Trophoblast cell (in vitro differentiated cells and primary cell): ENCODE results near the gene MYO10.

Experiments
- DNase-seq, 2 donors: peaks; one replicate each; pipeline ENCODE4 v3.0.0-alpha.2; 2016
- H2AFZ ChIP-seq: 2 replicates; pipeline ENCODE4 v1.6.1; 2013; ENCODE audit warnings: low read length, moderate library complexity, mild to moderate bottlenecking; ENCODE audit not compliant: insufficient read depth, poor library complexity
- H2AK5ac ChIP-seq: 2 replicates; pipeline ENCODE4 v1.6.1; 2013; ENCODE audit warnings: mild to moderate bottlenecking, low read length
- H2BK120ac ChIP-seq: 2 replicates; pipeline ENCODE4 v1.6.1; 2013; ENCODE audit warnings: low read length, mild to moderate bottlenecking, moderate library complexity; ENCODE audit not compliant: insufficient read depth, poor library complexity
- H2BK12ac ChIP-seq: 2 replicates; pipeline ENCODE4 v1.6.1; 2013; ENCODE audit warnings: mild to moderate bottlenecking, low read length, moderate library complexity
- H2BK5ac ChIP-seq: 2 replicates; pipeline ENCODE4 v1.6.1; 2013; ENCODE audit warnings: low read length, low read depth, moderate library complexity, mild to moderate bottlenecking; ENCODE audit not compliant: poor library complexity
- H3K14ac ChIP-seq: 2 replicates; pipeline ENCODE4 v1.6.1; 2013; ENCODE audit warnings: mild to moderate bottlenecking, low read length
- H3K18ac ChIP-seq: 2 replicates; pipeline ENCODE4 v1.6.1; 2013; ENCODE audit warnings: mild to moderate bottlenecking, low read length
- H3K23ac ChIP-seq: 2 replicates; pipeline ENCODE4 v1.6.1; 2013; ENCODE audit warnings: low read length
- H3K27ac ChIP-seq: 2 replicates; pipeline ENCODE4 v1.5.1; 2013; ENCODE audit warnings: low read depth, mild to moderate bottlenecking, inconsistent platforms, low read length, moderate library complexity
- H3K27me3 ChIP-seq: 2 replicates; pipeline ENCODE4 v1.6.1; 2013; ENCODE audit warnings: inconsistent platforms, mild to moderate bottlenecking, low read length, moderate library complexity; ENCODE audit not compliant: insufficient read depth
- H3K36me3 ChIP-seq, 2 experiments: 1 replicate in 1 of 2; 2 replicates in 1 of 2; pipeline ENCODE4 v1.6.1; 2013; ENCODE audit warnings: low read length in 2 of 2, mild to moderate bottlenecking in 2 of 2, moderate library complexity in 1 of 2; ENCODE audit not compliant: insufficient read depth in 2 of 2, control insufficient read depth in 1 of 2
- H3K4ac ChIP-seq: 2 replicates; pipeline ENCODE4 v1.6.1; 2013; ENCODE audit warnings: low read depth, mild to moderate bottlenecking, low read length, moderate library complexity
- H3K4me1 ChIP-seq, 2 experiments: 1 replicate in 1 of 2; 2 replicates in 1 of 2; pipeline ENCODE4 v1.6.1; 2013; ENCODE audit warnings: low read length in 2 of 2, mild to moderate bottlenecking in 2 of 2, moderate library complexity in 1 of 2; ENCODE audit not compliant: insufficient read depth in 2 of 2, control insufficient read depth in 1 of 2
- H3K4me2 ChIP-seq: 2 replicates; pipeline ENCODE4 v1.6.1; 2013; ENCODE audit warnings: inconsistent platforms, mild to moderate bottlenecking, low read length, moderate library complexity
- H3K4me3 ChIP-seq: 2 replicates; pipeline ENCODE4 v1.5.1; 2013; ENCODE audit warnings: mild to moderate bottlenecking, low read depth, low read length, inconsistent platforms
- H3K79me1 ChIP-seq: one replicate; pipeline ENCODE4 v1.6.1; 2013; ENCODE audit warnings: low read length
- H3K79me2 ChIP-seq: 2 replicates; pipeline ENCODE4 v1.6.1; 2013; ENCODE audit warnings: low read length, mild to moderate bottlenecking; ENCODE audit not compliant: control insufficient read depth, insufficient read depth, poor library complexity
- H3K9ac ChIP-seq: 2 replicates; pipeline ENCODE4 v1.6.1; 2013; ENCODE audit warnings: mild to moderate bottlenecking, low read length
- H3K9me3 ChIP-seq: 2 replicates; pipeline ENCODE4 v1.6.1; 2013; ENCODE audit warnings: low read depth, mild to moderate bottlenecking, control low read depth, inconsistent platforms, low read length; ENCODE audit not compliant: insufficient read depth
- H4K12ac ChIP-seq: 2 replicates; pipeline ENCODE4 v1.6.1; 2013; ENCODE audit warnings: low read depth, mild to moderate bottlenecking, low read length, moderate library complexity
- H4K8ac ChIP-seq: 2 replicates; pipeline ENCODE4 v1.6.1; 2013; ENCODE audit warnings: low read depth, mild to moderate bottlenecking, low read length, moderate library complexity
- H4K91ac ChIP-seq: one replicate; pipeline ENCODE4 v1.6.1; 2013; ENCODE audit warnings: low read depth, mild to moderate bottlenecking, low read length, moderate library complexity
- WGBS: extraction: QIAGEN DNeasy Blood & Tissue Kit; methylation state at CpG from one replicate; pipeline ENCODE4 v1.1.7; 2013; ENCODE audit warnings: missing lambda C conversion rate; ENCODE audit not compliant: insufficient read length, insufficient coverage; ENCODE audit errors: extremely low coverage; 5-methylcytosine and 5-hydroxymethylcytosine counted together

Gene MYO10

DNA sequence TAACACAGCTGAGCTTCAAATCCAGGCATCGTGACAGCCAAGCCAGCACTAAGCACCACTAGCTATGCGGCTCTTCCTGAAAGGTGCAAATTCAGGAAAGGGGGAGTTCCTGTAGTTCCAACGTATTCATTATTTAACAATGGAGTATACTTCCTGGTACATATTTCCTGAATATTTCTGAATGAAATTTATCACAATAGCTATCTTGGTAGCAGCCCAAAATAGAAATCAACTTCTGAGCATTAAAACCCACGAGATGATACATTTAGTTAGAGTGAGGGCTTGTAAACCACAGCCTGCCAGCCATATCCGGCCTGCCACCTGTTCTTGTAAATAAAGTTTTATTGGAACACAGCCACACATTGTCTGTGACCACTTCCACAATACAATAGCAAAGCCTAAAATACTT is 209.5 kb downstream of the MYO10 start:
- Histone ChIP-seq H3K9me3 (peaks cover 1% of the 10 kb centered on the region), H2BK12ac (no peak overlapping the region), H3K79me2 (peaks cover 3% of the 10 kb centered on the region), H4K91ac (no peak overlapping the region), H2BK5ac (no peak overlapping the region), H3K23ac (no peak overlapping the region), H2AK5ac (no peak overlapping the region), H3K14ac (no peak overlapping the region), H2AFZ (no peak overlapping the region), H3K18ac (no peak overlapping the region), H4K8ac (no peak overlapping the region), H3K27me3 (no peaks in the 10 kb centered on the region), H3K79me1 (peaks cover 2% of the 10 kb centered on the region), H4K12ac (no peak overlapping the region), H3K27ac (no peak overlapping the region), H3K9ac (no peak overlapping the region), H3K4me3 (no peak overlapping the region), H3K4me2 (no peak overlapping the region), H2BK120ac (no peak overlapping the region), H3K4me1 (peaks cover 3 to 6% of the 10 kb centered on the region in 2 experiments), H3K4ac (no peak overlapping the region), H3K36me3 (peaks cover 6 to 9% of the 10 kb centered on the region in 2 experiments)
- no peak for DNase-seq
- WGBS, result no CpG with 5 or more reads among the region's 5 CpGs

- Histone ChIP-seq H3K36me3 (peaks cover 2 to 4% of the 10 kb centered on the region in 2 experiments), H3K79me2 (peaks cover 3% of the 10 kb centered on the region), H2AK5ac (no peak overlapping the region), H3K4ac (no peak overlapping the region), H4K8ac (no peak overlapping the region), H2BK12ac (no peak overlapping the region), H4K12ac (no peak overlapping the region), H3K14ac (no peak overlapping the region), H3K23ac (no peak overlapping the region), H4K91ac (no peak overlapping the region), H3K27ac (no peak overlapping the region), H3K9ac (no peak overlapping the region), H3K4me3 (no peak overlapping the region), H2BK5ac (no peak overlapping the region), H3K4me1 (peaks cover 3 to 8% of the 10 kb centered on the region in 2 experiments), H2AFZ (no peak overlapping the region), H3K18ac (no peak overlapping the region), H2BK120ac (no peak overlapping the region), H3K79me1 (peaks cover 2% of the 10 kb centered on the region), H3K4me2 (no peak overlapping the region), H3K9me3 (peaks cover 1% of the 10 kb centered on the region), H3K27me3 (no peaks in the 10 kb centered on the region)
- DNase-seq, result no peak
- WGBS, result no CpG with 5 or more reads among the region's 7 CpGs
Observed at GRCh38 chr5:16725575-16725974, 210.5 kb downstream of the MYO10 start.

DNA sequence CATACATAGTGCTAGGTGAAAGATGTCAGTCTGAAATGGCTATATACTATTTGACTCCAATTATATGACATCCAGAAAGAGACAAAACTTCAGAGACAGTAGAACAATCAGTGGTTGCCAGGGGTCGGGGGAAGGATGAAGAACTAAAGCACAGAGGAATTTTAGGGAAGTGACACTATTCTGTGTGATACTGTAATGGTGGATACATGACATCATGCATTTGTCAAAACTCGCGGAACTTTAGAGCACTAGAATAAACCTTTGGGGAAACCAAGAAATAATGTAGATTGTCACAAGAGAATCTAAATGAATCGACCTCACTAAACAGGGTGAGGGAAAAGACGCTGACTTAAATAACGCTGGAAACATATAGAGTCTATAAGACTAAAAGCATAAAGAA is 212.3 kb downstream of the MYO10 start:
- Histone ChIP-seq H3K9ac (no peak overlapping the region), H2AFZ (no peak overlapping the region), H4K91ac (no peak overlapping the region), H3K79me1 (peaks cover 2% of the 10 kb centered on the region), H3K4me3 (no peak overlapping the region), H3K79me2 (peaks cover 3% of the 10 kb centered on the region), H2BK5ac (no peak overlapping the region), H3K4me2 (no peak overlapping the region), H3K9me3 (peaks cover 1% of the 10 kb centered on the region), H2BK120ac (no peak overlapping the region), H3K27ac (no peak overlapping the region), H3K4ac (no peak overlapping the region), H3K27me3 (no peaks in the 10 kb centered on the region), H3K36me3 (peaks cover 0 to 2% of the 10 kb centered on the region in 2 experiments), H4K12ac (no peak overlapping the region), H2AK5ac (no peak overlapping the region), H2BK12ac (no peak overlapping the region), H3K14ac (no peak overlapping the region), H3K23ac (no peak overlapping the region), H3K18ac (no peak overlapping the region), H4K8ac (no peak overlapping the region), H3K4me1 (peaks cover 3 to 10% of the 10 kb centered on the region in 2 experiments)
- DNase-seq, result no peak
- WGBS, result no CpG with 5 or more reads among the region's 6 CpGs

- H3K18ac ChIP-seq, result no peak overlapping the region
- H3K36me3 ChIP-seq, result no peaks in the 10 kb centered on the region
- H3K79me2 ChIP-seq, result peaks cover 2% of the 10 kb centered on the region
- no peak overlapping the region for H3K4me3 ChIP-seq
- H3K9ac ChIP-seq, result peak overlapping the region; percentile 69
- H3K79me1 ChIP-seq, result no peaks in the 10 kb centered on the region
- no peak overlapping the region for H4K12ac ChIP-seq
- no peak overlapping the region for H3K23ac ChIP-seq
- H4K8ac ChIP-seq, result no peak overlapping the region
- H4K91ac ChIP-seq, result no peak overlapping the region
- DNase-seq, result no peak
- no peak overlapping the region for H3K4me2 ChIP-seq
- no peak overlapping the region for H3K27ac ChIP-seq
- no peak overlapping the region for H3K4ac ChIP-seq
- peaks cover 3 to 10% of the 10 kb centered on the region in 2 experiments for H3K4me1 ChIP-seq
- no peak overlapping the region for H2BK12ac ChIP-seq
- H2BK120ac ChIP-seq, result no peak overlapping the region
- no peaks in the 10 kb centered on the region for H3K9me3 ChIP-seq
- no peaks in the 10 kb centered on the region for H3K27me3 ChIP-seq
- no peak overlapping the region for H2BK5ac ChIP-seq
- no peak overlapping the region for H2AK5ac ChIP-seq
- no CpG with 5 or more reads among the region's 7 CpGs for WGBS
- H3K14ac ChIP-seq, result no peak overlapping the region
- H2AFZ ChIP-seq, result no peak overlapping the region
Observed at GRCh38 chr5:16722097-16722495, 214.0 kb downstream of the MYO10 start.
